ENCODE data around the gene PDZRN4. TPM values are rescaled to one million over a fixed set of nuclear protein-coding genes. Genes with fewer than 3 reads are reported as not detected.

The PDZRN4 gene
- total RNA-seq, 3 donors from 2014 or later: 0.98 to 53.4 (median 2.8) TPM

- no peaks in the 10 kb centered on the region for H3K27me3 ChIP-seq
- no peaks in the 10 kb centered on the region for H3K4me1 ChIP-seq
- no peak for DNase-seq (ENCODE audit: low spot score in 2 of 2)
- H3K27ac ChIP-seq: no peak overlapping the region
- H3K9me3 ChIP-seq: no peaks in the 10 kb centered on the region
- intact Hi-C loops (cut with DNase I; ENCODE audit: low total_unique reads): no loop called here
- no peak overlapping the region for H3K4me3 ChIP-seq
- H3K36me3 ChIP-seq: no peaks in the 10 kb centered on the region
- TF ChIP-seq CTCF (IDR thresholded peaks at IDR 0.05): no peak
- no peak for TF ChIP-seq POLR2A (IDR thresholded peaks at IDR 0.05)
- TF ChIP-seq POLR2AphosphoS5 (IDR thresholded peaks at IDR 0.05): no peak
Measured at GRCh38 chr12:41333974-41334373, 145.9 kb downstream of the PDZRN4 start.

- intact Hi-C loops (cut with DNase I; ENCODE audit: low total_unique reads): no loop called here
Measured at GRCh38 chr12:41334390-41334789, 146.3 kb downstream of the PDZRN4 start.

GRCh38 chr12:41336041-41336549, 148.0 kb downstream of the PDZRN4 start:
- intact Hi-C loops (cut with DNase I; ENCODE audit: low total_unique reads): no loop called here
- no peaks in the 10 kb centered on the region for H3K4me1 ChIP-seq
- H3K4me3 ChIP-seq: no peak overlapping the region
- H3K36me3 ChIP-seq: no peaks in the 10 kb centered on the region
- DNase-seq (ENCODE audit: low spot score in 2 of 2): no peak
- H3K27me3 ChIP-seq: no peaks in the 10 kb centered on the region
- TF ChIP-seq POLR2AphosphoS5 (IDR thresholded peaks at IDR 0.05) (no peak), POLR2A (IDR thresholded peaks at IDR 0.05) (no peak), CTCF (IDR thresholded peaks at IDR 0.05) (no peak)
- no peak overlapping the region for H3K27ac ChIP-seq
- H3K9me3 ChIP-seq: peaks cover 0 to 5% of the 10 kb centered on the region in 2 donors

More at GRCh38 chr12:41334390-41334789, 146.3 kb downstream of the PDZRN4 start:
- TF ChIP-seq POLR2A (IDR thresholded peaks at IDR 0.05): no peak
- TF ChIP-seq POLR2AphosphoS5 (IDR thresholded peaks at IDR 0.05): no peak
- TF ChIP-seq CTCF (IDR thresholded peaks at IDR 0.05): no peak
- Histone ChIP-seq H3K4me3 (no peak overlapping the region), H3K36me3 (no peaks in the 10 kb centered on the region), H3K27me3 (no peaks in the 10 kb centered on the region), H3K9me3 (no peaks in the 10 kb centered on the region), H3K4me1 (no peaks in the 10 kb centered on the region), H3K27ac (no peak overlapping the region)
- no peak for DNase-seq (ENCODE audit: low spot score in 2 of 2)

GRCh38 chr12:41339784-41340183, 151.7 kb downstream of the PDZRN4 start:
- H3K4me3 ChIP-seq: no peak overlapping the region
- H3K27me3 ChIP-seq: no peaks in the 10 kb centered on the region
- intact Hi-C loops (cut with DNase I; ENCODE audit: low total_unique reads): no loop called here
- no peak for DNase-seq (ENCODE audit: low spot score in 2 of 2)
- H3K27ac ChIP-seq: no peak overlapping the region
- no peaks in the 10 kb centered on the region for H3K4me1 ChIP-seq
- no peaks in the 10 kb centered on the region for H3K36me3 ChIP-seq
- TF ChIP-seq POLR2A (IDR thresholded peaks at IDR 0.05): no peak
- H3K9me3 ChIP-seq: peaks cover 0 to 5% of the 10 kb centered on the region in 2 donors

GRCh38 chr12:41344776-41345470, 156.8 kb downstream of the PDZRN4 start:
- intact Hi-C loops (cut with DNase I; ENCODE audit: low total_unique reads): no loop called here

More at GRCh38 chr12:41344776-41345470, 156.8 kb downstream of the PDZRN4 start:
- H3K27ac ChIP-seq: no peak overlapping the region
- H3K36me3 ChIP-seq: no peaks in the 10 kb centered on the region
- TF ChIP-seq POLR2AphosphoS5 (IDR thresholded peaks at IDR 0.05): no peak
- no peak for TF ChIP-seq CTCF (IDR thresholded peaks at IDR 0.05)
- TF ChIP-seq POLR2A (IDR thresholded peaks at IDR 0.05): no peak
- H3K27me3 ChIP-seq: no peaks in the 10 kb centered on the region
- H3K9me3 ChIP-seq: peaks cover 0 to 5% of the 10 kb centered on the region in 2 donors
- DNase-seq (ENCODE audit: low spot score in 2 of 2): no peak
- no peak overlapping the region for H3K4me3 ChIP-seq
- no peaks in the 10 kb centered on the region for H3K4me1 ChIP-seq
